Lower lobe of right lung (tissue), 2 donors: ENCODE results near the gene EXD2. TPM values are rescaled to one million over a fixed set of nuclear protein-coding genes. Genes with fewer than 3 reads are reported as not detected.

Experiments
- ATAC-seq, 2 donors: fragments of 200-7000 bp; cut with Tn5 transposase; one replicate each; pipeline ENCODE4 v1.9.1; 2020 to 2022; ENCODE audit warnings: mild to moderate bottlenecking in 2 of 2, moderate library complexity in 2 of 2
- DNase-seq: peaks from one replicate; pipeline ENCODE4 v3.0.0-alpha.2; 2020
- H3K27ac ChIP-seq: fragments of 200-600 bp; one replicate; pipeline ENCODE4 v1.8.0; 2022
- H3K27me3 ChIP-seq: fragments of 200-600 bp; one replicate; pipeline ENCODE4 v1.8.0; 2022; ENCODE audit warnings: low read depth
- H3K36me3 ChIP-seq: fragments of 200-600 bp; one replicate; pipeline ENCODE4 v1.8.0; 2022; ENCODE audit warnings: mild to moderate bottlenecking
- H3K4me1 ChIP-seq: fragments of 200-600 bp; one replicate; pipeline ENCODE4 v1.8.0; 2022
- H3K4me3 ChIP-seq: fragments of 200-600 bp; one replicate; pipeline ENCODE4 v1.8.0; 2022; ENCODE audit warnings: mild to moderate bottlenecking
- H3K9me3 ChIP-seq: fragments of 200-600 bp; one replicate; pipeline ENCODE4 v1.8.0; 2022
- intact Hi-C: fragments of 100-400 bp; cut with DNase I; formaldehyde crosslinking; loops from one replicate; pipeline ENCODE4 v1.11.0; 2022
- total RNA-seq: library from RNA; stranded (reverse); fragmentation: NEBNext Ultra II Directional; extraction: Animal tissue kit (Norgen Biotek cat#: 25700); gene quantifications from one replicate; pipeline ENCODE4 v1.2.1, GENCODE V29; 2021
- TF ChIP-seq, protein P1 (sequence below): fragments of 200-600 bp; IDR thresholded peaks from one replicate; pipeline ENCODE4 v1.8.0; 2022; ENCODE audit warnings: antibody characterized with exemption, mild to moderate bottlenecking
- donor health status: DM: no; HTN: yes; CAD: no; lungs with severe emphysema.

The EXD2 gene
- total RNA-seq, 1 donor from 2014 or later = 23.7 TPM

GRCh38 chr14:69151458-69152180 is 39.7 kb upstream of the EXD2 start:
- no peaks in the 10 kb centered on the region for H3K9me3 ChIP-seq
- ATAC-seq (peak; percentile 84 to 88), DNase-seq (peak; percentile 84)
- no peaks in the 10 kb centered on the region for H3K27me3 ChIP-seq
- H3K4me3 ChIP-seq = peak overlapping the region; percentile 75
- H3K27ac ChIP-seq = peak overlapping the region; percentile 93
- H3K4me1 ChIP-seq = peaks cover 46% of the 10 kb centered on the region
- intact Hi-C loops = no loop called here
- peaks cover 18% of the 10 kb centered on the region for H3K36me3 ChIP-seq
- TF ChIP-seq, protein P1, sequence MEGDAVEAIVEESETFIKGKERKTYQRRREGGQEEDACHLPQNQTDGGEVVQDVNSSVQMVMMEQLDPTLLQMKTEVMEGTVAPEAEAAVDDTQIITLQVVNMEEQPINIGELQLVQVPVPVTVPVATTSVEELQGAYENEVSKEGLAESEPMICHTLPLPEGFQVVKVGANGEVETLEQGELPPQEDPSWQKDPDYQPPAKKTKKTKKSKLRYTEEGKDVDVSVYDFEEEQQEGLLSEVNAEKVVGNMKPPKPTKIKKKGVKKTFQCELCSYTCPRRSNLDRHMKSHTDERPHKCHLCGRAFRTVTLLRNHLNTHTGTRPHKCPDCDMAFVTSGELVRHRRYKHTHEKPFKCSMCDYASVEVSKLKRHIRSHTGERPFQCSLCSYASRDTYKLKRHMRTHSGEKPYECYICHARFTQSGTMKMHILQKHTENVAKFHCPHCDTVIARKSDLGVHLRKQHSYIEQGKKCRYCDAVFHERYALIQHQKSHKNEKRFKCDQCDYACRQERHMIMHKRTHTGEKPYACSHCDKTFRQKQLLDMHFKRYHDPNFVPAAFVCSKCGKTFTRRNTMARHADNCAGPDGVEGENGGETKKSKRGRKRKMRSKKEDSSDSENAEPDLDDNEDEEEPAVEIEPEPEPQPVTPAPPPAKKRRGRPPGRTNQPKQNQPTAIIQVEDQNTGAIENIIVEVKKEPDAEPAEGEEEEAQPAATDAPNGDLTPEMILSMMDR = peak; percentile 61

DNA sequence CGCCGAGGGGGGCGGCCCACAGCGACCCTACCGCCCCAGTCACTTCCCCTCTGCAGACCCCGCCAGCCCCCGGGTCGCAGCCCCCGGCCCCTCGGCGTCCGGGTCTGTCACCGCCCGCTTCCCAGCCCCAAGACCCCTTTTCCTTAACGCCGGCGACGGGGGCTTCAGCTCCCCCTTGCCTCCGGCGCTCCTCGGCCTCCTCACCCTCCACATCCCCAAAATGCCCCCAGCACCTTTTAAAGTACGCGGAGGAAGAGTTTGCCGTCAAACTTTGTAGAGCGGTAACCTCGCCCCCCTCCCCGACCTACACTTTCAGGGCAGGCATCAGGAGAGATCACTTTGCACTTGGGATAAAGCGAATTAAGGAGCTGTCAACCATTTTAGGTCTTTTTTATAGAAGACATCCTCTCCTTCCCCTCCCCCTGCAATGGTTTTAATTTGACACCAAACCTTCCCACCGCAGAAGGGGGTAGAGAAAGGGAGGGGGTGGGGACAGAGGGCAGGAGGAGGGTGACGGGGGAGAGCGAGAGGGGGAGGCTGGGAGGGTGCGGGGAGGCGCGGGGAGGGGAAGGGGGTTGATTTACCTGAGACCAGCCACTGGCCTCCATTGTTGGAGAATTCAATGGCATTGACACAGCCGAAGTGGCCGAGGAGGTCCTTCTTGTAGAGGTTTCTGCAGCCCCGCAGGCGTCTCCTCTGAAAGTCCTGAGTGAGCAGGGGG is 39.0 kb upstream of the EXD2 start:
- Histone ChIP-seq H3K4me3 (peak overlapping the region; percentile 75), H3K9me3 (no peaks in the 10 kb centered on the region), H3K27ac (peak overlapping the region; percentile 93), H3K4me1 (peaks cover 39% of the 10 kb centered on the region), H3K27me3 (no peaks in the 10 kb centered on the region), H3K36me3 (peaks cover 11% of the 10 kb centered on the region)
- ATAC-seq (peak; percentile 46 to 53), DNase-seq (no peak)
- TF ChIP-seq, protein P1 = no peak
- intact Hi-C loops = no loop called here

- TF ChIP-seq, protein P1 = no peak
- peak; percentile 98 for DNase-seq
- H3K27ac ChIP-seq = peak within 1 kb of the TSS; percentile 93
Measured at GRCh38 chr14:69152902-69153151, 38.5 kb upstream of the EXD2 start, which contains the start of gene DCAF5. Gene DCAF5 (minus strand): TSS chr14:69153119. CDS start chr14:69152978, 141 bp downstream.

GRCh38 chr14:69153152-69153872 is 38.0 kb upstream of the EXD2 start:
- peaks cover 35% of the 10 kb centered on the region for H3K4me1 ChIP-seq
- intact Hi-C loops = no loop called here
- peak overlapping the region; percentile 75 for H3K4me3 ChIP-seq
- ATAC-seq = peak; percentile 94 to 96
- DNase-seq = no peak
- no peaks in the 10 kb centered on the region for H3K9me3 ChIP-seq
- H3K36me3 ChIP-seq = peaks cover 5% of the 10 kb centered on the region
- H3K27me3 ChIP-seq = no peaks in the 10 kb centered on the region
- H3K27ac ChIP-seq = peak overlapping the region; percentile 93
- TF ChIP-seq, protein P1 = no peak

More at GRCh38 chr14:69152902-69153151, 38.5 kb upstream of the EXD2 start, which contains the start of gene DCAF5:
- H3K27me3 ChIP-seq = no peaks in the 10 kb centered on the region
- H3K4me1 ChIP-seq = peaks cover 35% of the 10 kb centered on the region
- H3K9me3 ChIP-seq = no peaks in the 10 kb centered on the region
- intact Hi-C loops = no loop called here
- H3K36me3 ChIP-seq = peaks cover 10% of the 10 kb centered on the region
- no peak for ATAC-seq
- H3K4me3 ChIP-seq = peak within 1 kb of the TSS; percentile 75

DNA sequence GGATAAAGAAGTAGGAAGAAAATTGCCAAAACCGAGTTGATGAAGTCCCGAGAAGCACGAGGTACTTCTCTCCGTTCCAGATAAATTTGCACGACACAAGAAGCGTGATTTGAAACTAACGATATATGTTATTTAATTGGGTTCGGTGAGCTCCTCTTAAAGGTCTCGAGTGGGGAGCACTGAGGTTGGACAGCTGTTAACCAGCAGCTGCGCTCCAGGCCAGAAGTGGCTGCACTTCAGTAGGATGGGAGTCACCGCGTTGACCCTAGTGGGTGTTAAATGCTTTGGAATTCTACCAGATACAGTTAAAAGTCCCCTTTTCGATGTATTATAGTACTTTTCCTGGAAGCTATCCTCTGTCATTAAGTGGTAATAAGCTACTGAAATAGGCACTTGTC is 37.4 kb upstream of the EXD2 start:
- TF ChIP-seq, protein P1 = no peak
- peak overlapping the region; percentile 93 for H3K27ac ChIP-seq
- H3K27me3 ChIP-seq = no peaks in the 10 kb centered on the region
- peaks cover 35% of the 10 kb centered on the region for H3K4me1 ChIP-seq
- intact Hi-C loops = no loop called here
- H3K4me3 ChIP-seq = peak overlapping the region; percentile 75
- H3K36me3 ChIP-seq = no peaks in the 10 kb centered on the region
- peak in 1 of 2 donors; percentile 17 for ATAC-seq
- H3K9me3 ChIP-seq = no peaks in the 10 kb centered on the region
- no peak for DNase-seq
